GM12878 (cell line): ENCODE data around the gene CNDP2. TPM values are rescaled to one million over a fixed set of nuclear protein-coding genes. Genes with fewer than 3 reads are reported as not detected.

ENCODE experiments used
- ATAC-seq: fragments of 200-7000 bp; cut with Tn5 transposase; 3 replicates; pipeline ENCODE4 v1.9.1; 2020; ENCODE audit warnings: mild to moderate bottlenecking, moderate library complexity
- BruUV-seq: library from RNA; stranded (reverse); fragments of 400-500 nt; replicated peaks from 2 replicates; lab custom pipeline; 2021; lab: Mats Ljungman, UMichigan
- CTCF ChIA-PET: fragments of 300-600 bp; sonication (Branson Sonifier 250); formaldehyde crosslinking; extraction: SDS; loops from one replicate; lab custom pipeline; 2021; ENCODE audit warnings: inconsistent platforms; lab: Yijun Ruan, JAX
- POLR2A ChIA-PET: fragments of 350-600 bp; formaldehyde crosslinking; extraction: SDS; loops from one replicate; lab custom pipeline; 2021; ENCODE audit warnings: inconsistent platforms; lab: Charles Lee
- RAD21 ChIA-PET: fragments of 300-600 bp; sonication (Branson Sonifier 250); formaldehyde crosslinking; loops from one replicate; lab custom pipeline; 2023; ENCODE audit warnings: antibody characterized with exemption; ENCODE audit not compliant: unreplicated experiment; lab: Charles Lee
- SMC1A ChIA-PET: fragments of 300-600 bp; sonication (Branson Sonifier 250); formaldehyde crosslinking; loops from one replicate; lab custom pipeline; 2023; ENCODE audit not compliant: unreplicated experiment, uncharacterized antibody; lab: Charles Lee
- DNase-seq: peaks from one replicate; pipeline ENCODE4 v3.0.0-alpha.2; 2011; ENCODE audit warnings: low read depth, low spot score
- FAIRE-seq: peaks from 3 replicates; lab custom pipeline; 2011; peaks lifted over from hg19 to GRCh38; lab: Jason Lieb, UNC
- H2AFZ ChIP-seq: 2 replicates; pipeline ENCODE4 v1.6.0; 2011; ENCODE audit warnings: low read depth, low read length, control low read depth; ENCODE audit not compliant: control insufficient read depth
- H3K27ac ChIP-seq: 2 replicates; pipeline ENCODE4 v1.5.1; 2011; ENCODE audit warnings: control low read depth; ENCODE audit not compliant: control insufficient read depth, insufficient read depth
- H3K27me3 ChIP-seq, 2 experiments: replicated peaks in 1 of 2; 2 replicates each; pipeline versions ENCODE4 v1.6.0 to v1.6.1; 2011; ENCODE audit warnings: low read length in 1 of 2; ENCODE audit not compliant: control insufficient read depth in 2 of 2, insufficient read depth in 2 of 2
- H3K36me3 ChIP-seq, 2 experiments: 2 replicates each; pipeline ENCODE4 v1.5.1; 2011; ENCODE audit warnings: low read length in 1 of 2; ENCODE audit not compliant: control insufficient read depth in 2 of 2, insufficient read depth in 2 of 2
- H3K4me1 ChIP-seq: 2 replicates; pipeline ENCODE4 v1.6.1; 2011; ENCODE audit warnings: mild to moderate bottlenecking, low read length, moderate library complexity, mixed read lengths; ENCODE audit not compliant: control insufficient read depth, insufficient read depth
- H3K4me2 ChIP-seq: 2 replicates; pipeline ENCODE4 v1.6.0; 2011; ENCODE audit warnings: control low read depth; ENCODE audit not compliant: control insufficient read depth, insufficient read depth
- H3K4me3 ChIP-seq: fragments of 200-600 bp; sonication (generic); 2 replicates; pipeline ENCODE4 v1.5.1; 2016
- H3K79me2 ChIP-seq: 2 replicates; pipeline ENCODE4 v1.6.0; 2011; ENCODE audit warnings: low read length; ENCODE audit not compliant: control insufficient read depth, insufficient read depth
- H3K9ac ChIP-seq: 2 replicates; pipeline ENCODE4 v1.8.0; 2011; ENCODE audit warnings: low read length, control low read depth, mixed read lengths; ENCODE audit not compliant: control insufficient read depth, insufficient read depth
- H3K9me3 ChIP-seq: replicated peaks from 3 replicates; pipeline ENCODE4 v1.5.1; 2011; ENCODE audit warnings: mild to moderate bottlenecking, low read length; ENCODE audit not compliant: control insufficient read depth, insufficient read depth
- H4K20me1 ChIP-seq: 2 replicates; pipeline ENCODE4 v1.6.0; 2011; ENCODE audit not compliant: control insufficient read depth, insufficient read depth
- ATF7 ChIP-seq: fragments of 450-650 bp; IDR thresholded peaks from 2 replicates; pipeline ENCODE4 v1.6.1; 2016; ENCODE audit warnings: low read depth, mild to moderate bottlenecking
- BCL11A ChIP-seq: IDR thresholded peaks from 2 replicates; pipeline ENCODE4 v1.6.1; 2011; ENCODE audit warnings: low read depth, low read length
- CBX5 ChIP-seq: sonication (generic); IDR thresholded peaks from 2 replicates; pipeline ENCODE4 v1.6.1; 2016; ENCODE audit warnings: low read depth, moderate library complexity, mild to moderate bottlenecking, inconsistent platforms
- CEBPZ ChIP-seq: fragments of 150-350 bp; IDR thresholded peaks from 2 replicates; pipeline ENCODE4 v1.6.1; 2016; ENCODE audit warnings: low read depth, low read length
- FOS ChIP-seq: IDR thresholded peaks from 3 replicates; pipeline ENCODE4 v1.6.1; 2011; ENCODE audit warnings: borderline replicate concordance; ENCODE audit not compliant: insufficient read length; ENCODE audit errors: extremely low read depth
- WGBS: methylation state at CpG from one replicate; pipeline ENCODE4 v1.1.6; 2016; ENCODE audit warnings: low lambda C conversion rate; ENCODE audit not compliant: insufficient replicate concordance, insufficient coverage; ENCODE audit errors: missing lambda C conversion rate; 5-methylcytosine and 5-hydroxymethylcytosine counted together
- in situ Hi-C: fragments of 300-500 bp; cut with MboI; formaldehyde crosslinking; loops from 9 replicates; pipeline ENCODE4 v1.14.3; 2018; ENCODE audit warnings: mixed read lengths
- intact Hi-C: fragments of 100-400 bp; cut with micrococcal nuclease; formaldehyde crosslinking; loops from one replicate; pipeline ENCODE4 v1.14.2; 2022; ENCODE audit not compliant: unreplicated experiment
- polyA plus RNA-seq, 11 experiments: library from polyadenylated mRNA; depleted of rRNA in 4 of 11; unstranded in 6 of 11; stranded (reverse) in 5 of 11; fragments of >200 nt; fragmentation: Nextera tagmentation in 4 of 11; fragmentation: Illumina TruSeq in 1 of 11; extraction: Ambion mirVana in 4 of 11; extraction: Trizol in 1 of 11; gene quantifications; 1 replicate in 1 of 11; 2 replicates in 10 of 11; pipeline versions ENCODE4 v1.2.1 to v1.2.3, GENCODE V29; 2011 to 2016; ENCODE audit warnings: inconsistent platforms in 2 of 11, missing spikeins in 2 of 11, low read depth in 1 of 11
- total RNA-seq, 4 experiments: library from RNA; depleted of rRNA in 3 of 4; stranded (reverse); fragments of >200 nt in 3 of 4; fragmentation: Illumina TruSeq in 1 of 4; extraction: Trizol in 1 of 4; gene quantifications; 2 replicates each; pipeline versions ENCODE4 v1.2.1 to v1.2.3, GENCODE V29; 2013 to 2021

CNDP2 gene
- total and polyA plus RNA-seq, 10 of the 15 experiments (the other 5 are each of a cell fraction or from before 2014, with no cell fraction given): 63.5 to 213 (median 158) TPM

GRCh38 chr18:74549591-74550104, 53.5 kb downstream of the CNDP2 start:
- FAIRE-seq (no peak), ATAC-seq (no peak), DNase-seq (no peak)
- no TSS peak for BruUV-seq
- POLR2A ChIA-PET: no interaction called here
- Histone ChIP-seq H3K4me1 (0 out of 2 replicates have a peak, but pooled peaks cover 5% of the 10 kb centered on the region), H2AFZ (no peak overlapping the region), H3K9ac (no peak overlapping the region), H3K4me2 (no peak overlapping the region), H3K9me3 (peaks cover 5% of the 10 kb centered on the region; the same call in 1 of the 3 replicates), H3K36me3 (no peaks in the 10 kb centered on the region), H4K20me1 (no peaks in the 10 kb centered on the region), H3K79me2 (no peaks in the 10 kb centered on the region), H3K27me3 (no peaks in the 10 kb centered on the region), H3K4me3 (no peak overlapping the region), H3K27ac (no peak overlapping the region)
- TF ChIP-seq CBX5 (peak; percentile 61; the same call in 1 of the 2 replicates), FOS (no peak), BCL11A (no peak), CEBPZ (peak; percentile 45; the same call in 1 of the 2 replicates), ATF7 (no peak)
- SMC1A ChIA-PET: interaction anchor here (0.6 to 0.9 kb wide), 3 partner anchors 131 to 1792 kb away, joined by 3 read pairs; no protein-coding TSS in a partner anchor
- in situ Hi-C loops (loop anchor here (5.0 kb wide), 2 partner anchors 197 to 352 kb away; no protein-coding TSS in a partner anchor), intact Hi-C loops (loop anchor here (5.0 kb wide), 1 partner anchor 507 kb away; no protein-coding TSS in a partner anchor)
- CTCF ChIA-PET: interaction anchor here (0.7 to 1.9 kb wide), 6 partner anchors 19 to 355 kb away, joined by 3 to 5 read pairs (median 4); no protein-coding TSS in a partner anchor
- RAD21 ChIA-PET: interaction anchor here (1.0 kb wide), 1 partner anchor 197 kb away, joined by 4 read pairs; no protein-coding TSS in a partner anchor
- 62% methylated on average over 1 of the region's 1 CpG for WGBS
